GM12865 (cell line): ENCODE results near the gene PATE4.

Experiments
- DNase-seq: peaks from one replicate; pipeline ENCODE4 v3.0.0; 2010; ENCODE audit warnings: low read depth
- H3K4me3 ChIP-seq: 2 replicates; pipeline ENCODE4 v1.5.1; 2011; ENCODE audit warnings: mild to moderate bottlenecking, low read depth, low read length, control low read depth
- CTCF ChIP-seq: IDR thresholded peaks from 2 replicates; pipeline ENCODE4 v1.5.1; 2011; ENCODE audit warnings: low read length, control low read depth, low read depth, inconsistent platforms; ENCODE audit not compliant: insufficient read depth; ENCODE audit errors: missing control alignments

PATE4 gene

DNA sequence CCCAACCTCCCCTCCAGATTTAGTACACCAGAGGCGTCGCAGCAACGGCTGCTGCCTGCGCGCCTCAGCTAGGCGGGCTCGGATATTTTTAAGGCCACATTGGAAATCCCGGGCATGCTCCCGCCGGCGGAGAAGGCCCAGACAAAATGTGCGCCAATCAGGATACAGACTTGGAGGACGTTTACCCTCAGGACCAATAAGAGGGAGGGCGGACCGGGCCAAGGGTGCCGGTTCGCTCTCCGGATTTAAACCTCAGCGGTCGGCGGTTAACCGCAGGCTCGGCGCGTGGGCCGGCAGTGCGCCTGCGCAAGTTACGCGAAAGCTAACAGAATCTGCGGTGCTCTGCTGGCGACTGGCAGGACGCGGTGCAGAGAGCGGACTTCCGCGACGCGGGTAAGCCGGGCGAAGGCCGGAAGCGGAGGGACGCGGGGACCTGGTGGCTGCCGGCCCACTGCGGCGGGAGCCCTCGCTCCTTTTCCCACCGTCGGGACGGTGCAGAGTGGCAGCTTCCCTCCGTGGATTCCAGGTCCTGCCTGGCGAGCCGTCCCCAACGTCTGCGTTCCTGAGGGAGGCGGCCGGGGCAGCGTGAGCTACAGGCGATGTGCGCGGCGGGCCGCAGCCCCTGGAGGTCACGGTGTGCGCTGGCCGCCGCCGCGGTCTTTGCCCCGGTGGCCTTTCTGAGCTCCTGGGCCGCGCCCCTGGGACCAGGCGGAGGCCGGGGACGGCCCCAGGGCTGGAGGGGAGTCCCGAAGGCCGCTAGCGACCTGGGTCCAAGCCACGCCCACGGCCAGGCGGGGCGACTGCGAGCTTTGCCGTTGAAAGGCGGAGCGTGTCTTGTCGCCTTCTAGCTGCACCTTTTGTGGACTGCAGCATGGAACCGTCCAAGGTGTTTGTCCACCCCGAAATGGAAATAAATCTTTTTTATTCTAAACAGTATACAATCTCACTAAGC is 54.5 kb downstream of the PATE4 start, which contains the start of gene HYLS1:
HYLS1 (plus strand) TSS at position 296 of the 952 bp plus-strand sequence. CDS start 11,701 bp downstream, outside the sequence.
- peak within 1 kb of the TSS; percentile 67 for H3K4me3 ChIP-seq
- peak; percentile 99 for DNase-seq
- TF ChIP-seq CTCF, result peak; percentile 18
